Panc1 (cell line): Measurements from ENCODE around the gene CEP78. TPM values are rescaled to one million over a fixed set of nuclear protein-coding genes. Genes with fewer than 3 reads are reported as not detected.

Source experiments
- ATAC-seq: fragments of 200-7000 bp; cut with Tn5 transposase; 2 replicates; pipeline ENCODE4 v1.9.1; 2020; ENCODE audit warnings: mild to moderate bottlenecking, moderate library complexity
- BruUV-seq: library from RNA; stranded (reverse); fragments of 400-500 nt; replicated peaks from 2 replicates; lab custom pipeline; 2021; lab: Mats Ljungman, UMichigan
- CTCF ChIA-PET: fragments of 300-600 bp; sonication (Branson Sonifier 250); formaldehyde crosslinking; loops from one replicate; lab custom pipeline; 2022; ENCODE audit warnings: antibody characterized with exemption; lab: Charles Lee
- POLR2A ChIA-PET: fragments of 300-600 bp; sonication (Branson Sonifier 250); formaldehyde crosslinking; loops from one replicate; lab custom pipeline; 2022; ENCODE audit warnings: antibody characterized with exemption; lab: Charles Lee
- DNase-seq: peaks from one replicate; pipeline ENCODE4 v3.0.0-alpha.2; 2010; ENCODE audit warnings: low read depth, low spot score
- H3K27ac ChIP-seq: 2 replicates; pipeline ENCODE4 v1.5.1; 2011; ENCODE audit warnings: mild to moderate bottlenecking, low read length, inconsistent platforms
- H3K27me3 ChIP-seq: fragments of 200-500 bp; sonication (Bioruptor generic); 2 replicates; pipeline ENCODE4 v1.6.0; 2014; ENCODE audit warnings: low read length, inconsistent platforms; ENCODE audit not compliant: control insufficient read depth, insufficient read depth
- H3K36me3 ChIP-seq: fragments of 200-500 bp; sonication (Bioruptor generic); 2 replicates; pipeline ENCODE4 v1.5.1; 2014; ENCODE audit warnings: inconsistent platforms, mild to moderate bottlenecking, low read length, moderate library complexity; ENCODE audit not compliant: control insufficient read depth, insufficient read depth
- H3K4me1 ChIP-seq: 2 replicates; pipeline ENCODE4 v1.5.1; 2011; ENCODE audit warnings: inconsistent platforms, mild to moderate bottlenecking, low read length, moderate library complexity; ENCODE audit not compliant: control insufficient read depth, insufficient read depth
- H3K4me3 ChIP-seq, 2 experiments: 2 replicates each; pipeline ENCODE4 v1.5.1; 2011 to 2012; ENCODE audit warnings: low read depth in 2 of 2, low read length in 2 of 2, mild to moderate bottlenecking in 2 of 2, inconsistent platforms in 1 of 2, moderate library complexity in 1 of 2
- H3K9me3 ChIP-seq: fragments of 200-500 bp; sonication (Bioruptor generic); 2 replicates; pipeline ENCODE4 v1.5.1; 2014; ENCODE audit warnings: low read depth, mild to moderate bottlenecking, inconsistent platforms, low read length, moderate library complexity; ENCODE audit not compliant: control insufficient read depth, insufficient read depth
- POLR2AphosphoS5 ChIP-seq: IDR thresholded peaks from 2 replicates; pipeline ENCODE4 v1.6.1; 2012; ENCODE audit warnings: mild to moderate bottlenecking, low read depth, low read length, moderate library complexity
- SIN3A ChIP-seq: IDR thresholded peaks from 2 replicates; pipeline ENCODE4 v1.6.1; 2012; ENCODE audit warnings: low read depth, mild to moderate bottlenecking, low read length, moderate library complexity, borderline replicate concordance; ENCODE audit not compliant: insufficient read depth
- TCF7L2 ChIP-seq: IDR thresholded peaks from 2 replicates; pipeline ENCODE4 v1.6.1; 2011; ENCODE audit warnings: mild to moderate bottlenecking, low read depth, low read length, inconsistent platforms
- in situ Hi-C: cut with HindIII; loops from 2 replicates; pipeline ENCODE4 v1.10.0; 2016; ENCODE audit warnings: low sequenced_read_pairs, low pct_unique_long_range_greater_than_20kb
- intact Hi-C: fragments of 100-400 bp; cut with micrococcal nuclease; formaldehyde crosslinking; loops from one replicate; pipeline ENCODE4 v1.10.0; 2022; ENCODE audit not compliant: unreplicated experiment
- total RNA-seq: library from RNA; stranded (reverse); gene quantifications from one replicate; pipeline ENCODE4 v1.2.1, GENCODE V29; 2021; ENCODE audit not compliant: unreplicated experiment
- TF ChIP-seq, protein P1 (sequence below), 2 experiments: IDR thresholded peaks; 2 replicates each; pipeline ENCODE4 v1.6.1; 2011 to 2012; ENCODE audit warnings: low read depth in 2 of 2, control low read depth in 1 of 2, low read length in 1 of 2, mild to moderate bottlenecking in 1 of 2, moderate library complexity in 1 of 2; ENCODE audit not compliant: insufficient read depth in 1 of 2

Gene CEP78
- total RNA-seq, 1 experiment from 2014 or later = 25.2 TPM

DNA sequence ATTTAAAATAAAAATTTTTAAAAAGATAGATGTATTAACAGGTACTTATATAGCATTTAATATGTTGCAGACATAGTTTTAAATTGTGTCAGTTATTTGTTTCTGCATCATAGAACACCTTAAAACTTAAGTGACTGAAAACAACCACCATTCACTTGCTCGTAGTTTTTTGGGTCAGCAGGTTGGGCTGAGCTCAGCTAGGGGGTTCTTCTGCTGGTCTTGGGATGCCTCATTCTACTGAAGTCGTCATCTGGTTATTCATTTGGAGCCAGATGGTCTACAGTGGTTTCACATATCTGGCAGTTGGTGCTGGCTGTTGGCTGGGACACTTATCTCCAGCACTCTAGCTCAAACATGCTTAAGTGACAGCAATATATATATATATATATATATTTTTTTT lies 90.7 kb downstream of the CEP78 start:
- POLR2A ChIA-PET = no interaction called here
- peaks cover 5% of the 10 kb centered on the region for H3K36me3 ChIP-seq
- TF ChIP-seq TCF7L2 = no peak
- TF ChIP-seq SIN3A = no peak
- no peak for TF ChIP-seq POLR2AphosphoS5
- TF ChIP-seq, protein P1, sequence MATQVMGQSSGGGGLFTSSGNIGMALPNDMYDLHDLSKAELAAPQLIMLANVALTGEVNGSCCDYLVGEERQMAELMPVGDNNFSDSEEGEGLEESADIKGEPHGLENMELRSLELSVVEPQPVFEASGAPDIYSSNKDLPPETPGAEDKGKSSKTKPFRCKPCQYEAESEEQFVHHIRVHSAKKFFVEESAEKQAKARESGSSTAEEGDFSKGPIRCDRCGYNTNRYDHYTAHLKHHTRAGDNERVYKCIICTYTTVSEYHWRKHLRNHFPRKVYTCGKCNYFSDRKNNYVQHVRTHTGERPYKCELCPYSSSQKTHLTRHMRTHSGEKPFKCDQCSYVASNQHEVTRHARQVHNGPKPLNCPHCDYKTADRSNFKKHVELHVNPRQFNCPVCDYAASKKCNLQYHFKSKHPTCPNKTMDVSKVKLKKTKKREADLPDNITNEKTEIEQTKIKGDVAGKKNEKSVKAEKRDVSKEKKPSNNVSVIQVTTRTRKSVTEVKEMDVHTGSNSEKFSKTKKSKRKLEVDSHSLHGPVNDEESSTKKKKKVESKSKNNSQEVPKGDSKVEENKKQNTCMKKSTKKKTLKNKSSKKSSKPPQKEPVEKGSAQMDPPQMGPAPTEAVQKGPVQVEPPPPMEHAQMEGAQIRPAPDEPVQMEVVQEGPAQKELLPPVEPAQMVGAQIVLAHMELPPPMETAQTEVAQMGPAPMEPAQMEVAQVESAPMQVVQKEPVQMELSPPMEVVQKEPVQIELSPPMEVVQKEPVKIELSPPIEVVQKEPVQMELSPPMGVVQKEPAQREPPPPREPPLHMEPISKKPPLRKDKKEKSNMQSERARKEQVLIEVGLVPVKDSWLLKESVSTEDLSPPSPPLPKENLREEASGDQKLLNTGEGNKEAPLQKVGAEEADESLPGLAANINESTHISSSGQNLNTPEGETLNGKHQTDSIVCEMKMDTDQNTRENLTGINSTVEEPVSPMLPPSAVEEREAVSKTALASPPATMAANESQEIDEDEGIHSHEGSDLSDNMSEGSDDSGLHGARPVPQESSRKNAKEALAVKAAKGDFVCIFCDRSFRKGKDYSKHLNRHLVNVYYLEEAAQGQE (IDR thresholded peaks at IDR 0.05; ENCODE audit: insufficient read depth in 1 of 2, low read depth in 2 of 2, low read length in 1 of 2) = no peak
- DNase-seq (no peak), ATAC-seq (no peak)
- no peak overlapping the region for H3K4me3 ChIP-seq
- BruUV-seq = no TSS peak
- no peaks in the 10 kb centered on the region for H3K9me3 ChIP-seq
- no peak overlapping the region for H3K27ac ChIP-seq
- CTCF ChIA-PET = no interaction called here
- H3K4me1 ChIP-seq = no peaks in the 10 kb centered on the region
- intact Hi-C loops (no loop called here), in situ Hi-C loops (no loop called here)
- no peaks in the 10 kb centered on the region for H3K27me3 ChIP-seq

Other genes with a start within 250 kb of the CEP78 start
- 34.5 TPM for gene GNAQ, start 204.3 kb upstream of the CEP78 start, total RNA-seq
- gene PSAT1, start 61.0 kb downstream of the CEP78 start, total RNA-seq = 71.8 TPM